IMR-90 (cell line): ENCODE results near the gene TSKU. TPM values are rescaled to one million over a fixed set of nuclear protein-coding genes. Genes with fewer than 3 reads are reported as not detected.

Experiments
- ATAC-seq: fragments of 200-7000 bp; cut with Tn5 transposase; 2 replicates; pipeline ENCODE4 v1.9.1; 2020; ENCODE audit warnings: low read depth, mild to moderate bottlenecking, moderate library complexity
- BruUV-seq: library from RNA; stranded (reverse); fragments of 400-500 nt; replicated peaks from 2 replicates; lab custom pipeline; 2021; lab: Mats Ljungman, UMichigan
- CTCF ChIA-PET: fragments of 300-600 bp; formaldehyde crosslinking; extraction: SDS; loops from one replicate; lab custom pipeline; 2021; ENCODE audit warnings: antibody characterized with exemption; lab: Yijun Ruan, JAX
- POLR2A ChIA-PET: fragments of 300-600 bp; sonication (Branson Sonifier 250); formaldehyde crosslinking; loops from one replicate; lab custom pipeline; 2022; ENCODE audit warnings: antibody characterized with exemption; ENCODE audit not compliant: unreplicated experiment; lab: Charles Lee
- DNase-seq: peaks from one replicate; pipeline ENCODE4 v3.0.0; 2013
- H2AFZ ChIP-seq: replicated peaks from 2 replicates; pipeline ENCODE3; 2013; ENCODE audit warnings: low read length, mild to moderate bottlenecking; ENCODE audit not compliant: poor library complexity
- H2AK5ac ChIP-seq: 2 replicates; pipeline ENCODE4 v1.6.1; 2013; ENCODE audit warnings: low read depth, low read length, inconsistent platforms
- H2AK9ac ChIP-seq: replicated peaks from 2 replicates; pipeline ENCODE3; 2013; ENCODE audit warnings: mild to moderate bottlenecking, low read depth, low read length, moderate library complexity; ENCODE audit not compliant: poor library complexity
- H2BK120ac ChIP-seq: 2 replicates; pipeline ENCODE4 v1.6.1; 2013; ENCODE audit warnings: low read depth, low read length, inconsistent platforms
- H2BK15ac ChIP-seq: 3 replicates; pipeline ENCODE4 v1.6.1; 2013; ENCODE audit warnings: low read depth, low read length, inconsistent platforms
- H2BK20ac ChIP-seq: 2 replicates; pipeline ENCODE4 v1.6.1; 2013; ENCODE audit warnings: low read depth, mild to moderate bottlenecking, inconsistent platforms, low read length, moderate library complexity
- H2BK5ac ChIP-seq: 2 replicates; pipeline ENCODE4 v1.6.1; 2013; ENCODE audit warnings: mild to moderate bottlenecking, low read depth, low read length, inconsistent platforms; ENCODE audit not compliant: poor library complexity, severe bottlenecking
- H3K14ac ChIP-seq: replicated peaks from 2 replicates; pipeline ENCODE4 v1.6.1; 2013; ENCODE audit warnings: low read depth, low read length, inconsistent platforms
- H3K18ac ChIP-seq: 2 replicates; pipeline ENCODE4 v1.6.1; 2013; ENCODE audit warnings: low read depth, low read length, control low read depth
- H3K23ac ChIP-seq: 2 replicates; pipeline ENCODE4 v1.6.1; 2013; ENCODE audit warnings: low read depth, low read length, inconsistent platforms
- H3K27ac ChIP-seq: 2 replicates; pipeline ENCODE4 v1.5.1; 2013; ENCODE audit warnings: mild to moderate bottlenecking, control low read depth, low read length; ENCODE audit not compliant: insufficient read depth
- H3K27me3 ChIP-seq: 2 replicates; pipeline ENCODE4 v1.6.1; 2013; ENCODE audit warnings: low read length; ENCODE audit not compliant: control insufficient read depth, insufficient read depth
- H3K36me3 ChIP-seq: 2 replicates; pipeline ENCODE4 v1.6.1; 2013; ENCODE audit warnings: low read length, mixed read lengths; ENCODE audit not compliant: control insufficient read depth, insufficient read depth
- H3K4ac ChIP-seq: 2 replicates; pipeline ENCODE4 v1.6.1; 2013; ENCODE audit warnings: low read depth, low read length, inconsistent platforms
- H3K4me1 ChIP-seq: 2 replicates; pipeline ENCODE4 v1.6.1; 2013; ENCODE audit warnings: low read length, mixed read lengths; ENCODE audit not compliant: control insufficient read depth, insufficient read depth
- H3K4me2 ChIP-seq: 2 replicates; pipeline ENCODE4 v1.6.1; 2013; ENCODE audit warnings: low read depth, mild to moderate bottlenecking, control low read depth, low read length, moderate library complexity
- H3K4me3 ChIP-seq: 2 replicates; pipeline ENCODE4 v1.5.1; 2013; ENCODE audit warnings: low read depth, mild to moderate bottlenecking, control low read depth, low read length, moderate library complexity; ENCODE audit not compliant: insufficient read depth
- H3K56ac ChIP-seq: 2 replicates; pipeline ENCODE4 v1.6.1; 2013; ENCODE audit warnings: low read length, inconsistent platforms; ENCODE audit not compliant: insufficient read depth; ENCODE audit errors: extremely low read depth
- H3K79me1 ChIP-seq, 2 experiments: 2 replicates each; pipeline ENCODE4 v1.6.1; 2013; ENCODE audit warnings: low read length in 2 of 2, inconsistent platforms in 1 of 2, low read depth in 1 of 2
- H3K9ac ChIP-seq: 2 replicates; pipeline ENCODE4 v1.6.1; 2013; ENCODE audit warnings: low read depth, low read length, control low read depth
- H3K9me1 ChIP-seq: 2 replicates; pipeline ENCODE4 v1.6.1; 2013; ENCODE audit warnings: low read length, inconsistent platforms; ENCODE audit not compliant: insufficient read depth
- H3K9me3 ChIP-seq: 2 replicates; pipeline ENCODE4 v1.6.1; 2013; ENCODE audit warnings: low read length; ENCODE audit not compliant: control insufficient read depth, insufficient read depth
- H4K20me1 ChIP-seq: 2 replicates; pipeline ENCODE4 v1.6.1; 2013; ENCODE audit warnings: low read length, inconsistent platforms; ENCODE audit not compliant: insufficient read depth
- H4K5ac ChIP-seq: 2 replicates; pipeline ENCODE4 v1.6.1; 2013; ENCODE audit warnings: mild to moderate bottlenecking, low read depth, low read length, control low read depth
- H4K8ac ChIP-seq, 2 experiments: 2 replicates each; pipeline ENCODE4 v1.6.1; 2013; ENCODE audit warnings: low read depth in 2 of 2, low read length in 2 of 2, control low read depth in 1 of 2, inconsistent platforms in 1 of 2
- H4K91ac ChIP-seq: 2 replicates; pipeline ENCODE4 v1.6.1; 2013; ENCODE audit warnings: low read depth, low read length, inconsistent platforms; ENCODE audit not compliant: insufficient read depth
- BHLHE40 ChIP-seq: fragments of 150-350 bp; IDR thresholded peaks from 2 replicates; pipeline ENCODE4 v1.6.1; 2016; ENCODE audit warnings: mild to moderate bottlenecking, low read depth, low read length
- NFE2L2 ChIP-seq: fragments of 150-350 bp; IDR thresholded peaks from 2 replicates; pipeline ENCODE4 v1.6.1; 2016; ENCODE audit warnings: low read depth, mild to moderate bottlenecking, low read length
- POLR2A ChIP-seq: IDR thresholded peaks from 2 replicates; pipeline ENCODE4 v1.6.1; 2012; ENCODE audit warnings: mild to moderate bottlenecking, low read depth, low read length
- SMC3 ChIP-seq: fragments of 150-350 bp; IDR thresholded peaks from 2 replicates; pipeline ENCODE4 v1.6.1; 2016; ENCODE audit warnings: low read depth, mild to moderate bottlenecking, antibody characterized with exemption, low read length, moderate library complexity
- WGBS, 2 experiments: methylation state at CpG; one replicate each; pipeline versions ENCODE4 v1.1.5 to v1.1.7; 2013; ENCODE audit warnings: missing lambda C conversion rate in 2 of 2; ENCODE audit not compliant: insufficient read length in 1 of 2; ENCODE audit errors: extremely low coverage in 2 of 2; 5-methylcytosine and 5-hydroxymethylcytosine counted together
- dilution Hi-C: fragments of 300-500 bp; cut with HindIII; formaldehyde crosslinking; loops from one replicate; pipeline ENCODE4 v1.14.3; 2018; ENCODE audit warnings: low sequenced_read_pairs; ENCODE audit not compliant: unreplicated experiment
- in situ Hi-C: fragments of 300-500 bp; cut with MboI; formaldehyde crosslinking; loops from 3 replicates; pipeline ENCODE4 v1.14.3; 2019; ENCODE audit warnings: low sequenced_read_pairs, inconsistent platforms, mixed read lengths
- intact Hi-C: fragments of 100-400 bp; cut with micrococcal nuclease; formaldehyde crosslinking; loops from 2 replicates; pipeline ENCODE4 v1.10.0; 2022
- polyA plus RNA-seq, 3 experiments: library from polyadenylated mRNA; depleted of rRNA; stranded (reverse); fragments of >200 nt; gene quantifications; 2 replicates each; pipeline ENCODE4 v1.2.3, GENCODE V29; 2012; ENCODE audit warnings: low replicate concordance in 1 of 3
- total RNA-seq: library from RNA; depleted of rRNA; stranded (reverse); fragments of >200 nt; gene quantifications from 2 replicates; pipeline ENCODE4 v1.2.3, GENCODE V29; 2012
- TF ChIP-seq, protein P1 (sequence below): fragments of 150-350 bp; IDR thresholded peaks from 2 replicates; pipeline ENCODE4 v1.6.1; 2016; ENCODE audit warnings: low read depth, mild to moderate bottlenecking, low read length, moderate library complexity, borderline replicate concordance

The TSKU gene
- total and polyA plus RNA-seq, 2 of the 4 experiments (the other 2 are of a cell fraction), result 6.8 to 26.6 TPM

DNA sequence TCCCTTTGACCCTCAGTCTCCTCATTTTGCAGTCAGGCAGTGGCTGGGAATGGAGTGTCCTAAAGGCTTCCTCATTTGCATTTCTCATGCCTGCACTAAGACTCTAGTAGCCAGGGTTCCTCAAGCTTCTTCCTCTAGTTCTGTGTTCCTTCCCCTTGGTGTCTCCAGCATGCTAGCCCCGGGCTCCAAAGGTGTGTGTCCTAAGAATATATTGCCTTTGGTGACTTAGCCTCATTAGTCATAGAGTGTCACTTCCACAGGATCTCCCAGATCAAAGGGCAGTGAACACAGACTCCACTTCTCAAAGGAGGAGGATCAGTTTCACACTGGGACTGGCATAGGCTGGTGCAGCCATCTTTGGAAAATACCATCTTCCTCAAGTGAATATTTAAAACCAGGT lies 56.2 kb downstream of the TSKU start:
- Histone ChIP-seq H3K23ac (no peak overlapping the region; the same call in 1 of the 2 replicates), H3K4ac (no peak overlapping the region), H2AFZ (no peak overlapping the region), H3K9me3 (no peaks in the 10 kb centered on the region), H2BK20ac (no peak overlapping the region), H3K9ac (no peak overlapping the region), H3K27ac (no peak overlapping the region), H3K79me1 (no peaks in the 10 kb centered on the region), H3K27me3 (peaks cover 55% of the 10 kb centered on the region), H3K4me2 (no peak overlapping the region), H4K5ac (no peak overlapping the region), H4K20me1 (no peaks in the 10 kb centered on the region), H3K18ac (no peak overlapping the region), H3K56ac (no peak overlapping the region), H2BK5ac (no peak overlapping the region), H4K91ac (no peak overlapping the region), H3K36me3 (no peaks in the 10 kb centered on the region), H2AK5ac (no peak overlapping the region), H2BK15ac (no peak overlapping the region), H3K14ac (no peak overlapping the region), H2AK9ac (no peak overlapping the region), H3K4me3 (no peak overlapping the region), H3K9me1 (0 out of 2 replicates have a peak, but pooled peaks cover 3% of the 10 kb centered on the region), H4K8ac (no peak overlapping the region), H3K4me1 (peaks cover 3% of the 10 kb centered on the region; the same call in 1 of the 2 replicates), H2BK120ac (no peak overlapping the region)
- dilution Hi-C loops (no loop called here), intact Hi-C loops (no loop called here), in situ Hi-C loops (no loop called here)
- TF ChIP-seq SMC3 (no peak), POLR2A (no peak), BHLHE40 (no peak), NFE2L2 (no peak)
- TF ChIP-seq, protein P1, sequence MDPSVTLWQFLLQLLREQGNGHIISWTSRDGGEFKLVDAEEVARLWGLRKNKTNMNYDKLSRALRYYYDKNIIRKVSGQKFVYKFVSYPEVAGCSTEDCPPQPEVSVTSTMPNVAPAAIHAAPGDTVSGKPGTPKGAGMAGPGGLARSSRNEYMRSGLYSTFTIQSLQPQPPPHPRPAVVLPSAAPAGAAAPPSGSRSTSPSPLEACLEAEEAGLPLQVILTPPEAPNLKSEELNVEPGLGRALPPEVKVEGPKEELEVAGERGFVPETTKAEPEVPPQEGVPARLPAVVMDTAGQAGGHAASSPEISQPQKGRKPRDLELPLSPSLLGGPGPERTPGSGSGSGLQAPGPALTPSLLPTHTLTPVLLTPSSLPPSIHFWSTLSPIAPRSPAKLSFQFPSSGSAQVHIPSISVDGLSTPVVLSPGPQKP, result no peak
- ATAC-seq (no peak), DNase-seq (no peak)
- BruUV-seq, result no TSS peak
- ChIA-PET POLR2A (no interaction called here), CTCF (no interaction called here)
- WGBS, 2 experiments, result no CpG with 5 or more reads among the region's 1 CpG
